Left lung (tissue), 10 donors: ENCODE data around the gene TXNDC12. TPM values are rescaled to one million over a fixed set of nuclear protein-coding genes. Genes with fewer than 3 reads are reported as not detected.

ENCODE experiments used
- ATAC-seq: fragments of 200-7000 bp; cut with Tn5 transposase; one replicate; pipeline ENCODE4 v1.9.1; 2020; ENCODE audit warnings: moderate library complexity
- DNase-seq, 4 donors: peaks; one replicate each; pipeline ENCODE4 v3.0.0-alpha.2; 2013 to 2020
- H3K27ac ChIP-seq, 2 donors: fragments of 200-600 bp; sonication (generic) in 1 of 2; one replicate each; pipeline versions ENCODE4 v1.5.0 to v1.8.0; 2020 to 2021
- H3K27me3 ChIP-seq, 2 donors: fragments of 200-600 bp; sonication (generic) in 1 of 2; one replicate each; pipeline versions ENCODE4 v1.5.0 to v1.8.0; 2020 to 2021
- H3K36me3 ChIP-seq, 2 donors: fragments of 200-600 bp; sonication (generic) in 1 of 2; one replicate each; pipeline versions ENCODE4 v1.5.0 to v1.8.0; 2020 to 2021
- H3K4me1 ChIP-seq, 2 donors: fragments of 200-600 bp; one replicate each; pipeline ENCODE4 v1.8.0; 2021
- H3K4me3 ChIP-seq, 2 donors: fragments of 200-600 bp; sonication (generic) in 1 of 2; one replicate each; pipeline versions ENCODE4 v1.5.0 to v1.8.0; 2020 to 2021; ENCODE audit warnings: mild to moderate bottlenecking in 1 of 2
- H3K9me3 ChIP-seq, 2 donors: fragments of 200-600 bp; sonication (generic) in 1 of 2; one replicate each; pipeline versions ENCODE4 v1.5.0 to v1.8.0; 2020 to 2021
- CTCF ChIP-seq, 2 donors: fragments of 200-600 bp; sonication (generic) in 1 of 2; IDR thresholded peaks; one replicate each; pipeline versions ENCODE4 v1.5.0 to v1.8.0; 2021; ENCODE audit warnings: antibody characterized with exemption in 2 of 2
- intact Hi-C, 2 donors: fragments of 100-400 bp; cut with DNase I; formaldehyde crosslinking; loops; one replicate each; pipeline versions ENCODE4 v1.11.2 to v1.14.2; 2022
- polyA plus RNA-seq, 6 donors: library from polyadenylated mRNA; unstranded; fragments of 120-200 nt; gene quantifications; one replicate each; pipeline ENCODE4 v1.2.1, GENCODE V29; 2013; ENCODE audit not compliant: insufficient read length in 6 of 6
- total RNA-seq, 2 donors: library from RNA; stranded (reverse); fragmentation: NEBNext Ultra II Directional; extraction: Animal tissue kit (Norgen Biotek cat#: 25700); gene quantifications; one replicate each; pipeline ENCODE4 v1.2.1, GENCODE V29; 2021
- donor health status: DM: no; HTN: yes; CAD: no.
- donor health status: DM: no; HTN: no; CAD: no.

The TXNDC12 gene
- total and polyA plus RNA-seq, 8 donors: 43.5 to 60.8 (median 56.4) TPM

GRCh38 chr1:52057255-52057654 lies 2.3 kb upstream of the TXNDC12 start:
- Histone ChIP-seq H3K4me1 (peaks cover 24 to 56% of the 10 kb centered on the region in 2 donors), H3K36me3 (peaks cover 0 to 26% of the 10 kb centered on the region in 2 donors), H3K27me3 (no peaks in the 10 kb centered on the region), H3K4me3 (peak overlapping the region; percentile 97 to 99), H3K27ac (peak overlapping the region; percentile 90 to 96), H3K9me3 (no peaks in the 10 kb centered on the region)
- TF ChIP-seq CTCF (IDR thresholded peaks at IDR 0.05): no peak
- no peak for ATAC-seq
- intact Hi-C loops: no loop called here
- DNase-seq: no peak

- intact Hi-C loops: no loop called here
- DNase-seq: no peak
- no peak for ATAC-seq
- Histone ChIP-seq H3K9me3 (no peaks in the 10 kb centered on the region), H3K27ac (peak overlapping the region; percentile 90 to 96), H3K4me3 (peak overlapping the region; percentile 97 to 99), H3K4me1 (peaks cover 24 to 56% of the 10 kb centered on the region in 2 donors), H3K36me3 (peaks cover 0 to 25% of the 10 kb centered on the region in 2 donors), H3K27me3 (no peaks in the 10 kb centered on the region)
- no peak for TF ChIP-seq CTCF (IDR thresholded peaks at IDR 0.05)
These were observed 1.9 kb upstream of the TXNDC12 start for GRCh38 chr1:52056937-52057231.

- TF ChIP-seq CTCF (IDR thresholded peaks at IDR 0.05): no peak
- H3K4me1 ChIP-seq: peaks cover 24 to 56% of the 10 kb centered on the region in 2 donors
- peak; percentile 79 to 97 (median 94) for DNase-seq
- no peaks in the 10 kb centered on the region for H3K27me3 ChIP-seq
- H3K27ac ChIP-seq: peak within 1 kb of the TSS; percentile 90 to 96
- ATAC-seq: peak; percentile 95
- H3K4me3 ChIP-seq: peak within 1 kb of the TSS; percentile 97 to 99
- no peaks in the 10 kb centered on the region for H3K9me3 ChIP-seq
- intact Hi-C loops: no loop called here
- H3K36me3 ChIP-seq: peaks cover 0 to 25% of the 10 kb centered on the region in 2 donors
These were observed 1.4 kb upstream of the TXNDC12 start, which contains the start of gene BTF3L4 for GRCh38 chr1:52056163-52056936. TSS of gene BTF3L4 (plus strand) at chr1:52056295. CDS start at chr1:52059848, 3,553 bp downstream.

- no peak for ATAC-seq
- H3K27me3 ChIP-seq: no peaks in the 10 kb centered on the region
- DNase-seq: no peak
- peak overlapping the region; percentile 90 to 96 for H3K27ac ChIP-seq
- intact Hi-C loops: no loop called here
- peak overlapping the region; percentile 97 to 99 for H3K4me3 ChIP-seq
- peaks cover 24 to 56% of the 10 kb centered on the region in 2 donors for H3K4me1 ChIP-seq
- no peaks in the 10 kb centered on the region for H3K9me3 ChIP-seq
- H3K36me3 ChIP-seq: peaks cover 0 to 25% of the 10 kb centered on the region in 2 donors
- TF ChIP-seq CTCF (IDR thresholded peaks at IDR 0.05): no peak
These were observed 823 bp upstream of the TXNDC12 start for GRCh38 chr1:52055866-52056162.

- H3K36me3 ChIP-seq: peaks cover 0 to 18% of the 10 kb centered on the region in 2 donors
- peaks cover 24 to 44% of the 10 kb centered on the region in 2 donors for H3K4me1 ChIP-seq
- no peak for DNase-seq
- intact Hi-C loops: no loop called here
- TF ChIP-seq CTCF (IDR thresholded peaks at IDR 0.05): no peak
- H3K27ac ChIP-seq: peak overlapping the region; percentile 90 to 96
- H3K4me3 ChIP-seq: peak overlapping the region; percentile 97 to 99
- no peaks in the 10 kb centered on the region for H3K27me3 ChIP-seq
- no peak for ATAC-seq
- no peaks in the 10 kb centered on the region for H3K9me3 ChIP-seq
These were observed 410 bp downstream of the TXNDC12 start for GRCh38 chr1:52054496-52055065.
